ENCODE measurements around the gene MIER2. TPM values are rescaled to one million over a fixed set of nuclear protein-coding genes. Genes with fewer than 3 reads are reported as not detected.

MIER2 gene
- total RNA-seq, 1 donor from 2014 or later: 30.7 TPM

DNA sequence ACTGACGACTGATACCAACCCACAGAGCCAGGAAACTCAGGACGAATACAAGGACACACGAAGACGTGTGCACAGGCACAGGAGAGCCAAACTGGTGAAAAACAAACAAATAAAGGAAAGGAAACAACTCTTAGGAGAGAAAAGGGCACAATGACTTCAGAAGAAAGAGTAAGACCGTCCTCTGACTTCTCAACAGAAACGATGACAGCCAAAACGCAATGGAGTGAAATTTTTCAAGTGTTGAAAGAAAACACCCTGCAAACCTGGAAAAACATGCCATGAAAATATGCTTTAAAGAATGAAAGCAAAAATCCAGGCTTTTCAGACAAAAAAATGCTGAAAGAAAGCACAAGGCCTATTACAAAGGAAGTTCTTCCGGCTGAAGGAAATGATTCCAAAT is 28.8 kb downstream of the MIER2 start:
- DNase-seq (ENCODE audit: extremely low spot score in 2 of 2): no peak
- TF ChIP-seq, protein P1, sequence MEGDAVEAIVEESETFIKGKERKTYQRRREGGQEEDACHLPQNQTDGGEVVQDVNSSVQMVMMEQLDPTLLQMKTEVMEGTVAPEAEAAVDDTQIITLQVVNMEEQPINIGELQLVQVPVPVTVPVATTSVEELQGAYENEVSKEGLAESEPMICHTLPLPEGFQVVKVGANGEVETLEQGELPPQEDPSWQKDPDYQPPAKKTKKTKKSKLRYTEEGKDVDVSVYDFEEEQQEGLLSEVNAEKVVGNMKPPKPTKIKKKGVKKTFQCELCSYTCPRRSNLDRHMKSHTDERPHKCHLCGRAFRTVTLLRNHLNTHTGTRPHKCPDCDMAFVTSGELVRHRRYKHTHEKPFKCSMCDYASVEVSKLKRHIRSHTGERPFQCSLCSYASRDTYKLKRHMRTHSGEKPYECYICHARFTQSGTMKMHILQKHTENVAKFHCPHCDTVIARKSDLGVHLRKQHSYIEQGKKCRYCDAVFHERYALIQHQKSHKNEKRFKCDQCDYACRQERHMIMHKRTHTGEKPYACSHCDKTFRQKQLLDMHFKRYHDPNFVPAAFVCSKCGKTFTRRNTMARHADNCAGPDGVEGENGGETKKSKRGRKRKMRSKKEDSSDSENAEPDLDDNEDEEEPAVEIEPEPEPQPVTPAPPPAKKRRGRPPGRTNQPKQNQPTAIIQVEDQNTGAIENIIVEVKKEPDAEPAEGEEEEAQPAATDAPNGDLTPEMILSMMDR (IDR thresholded peaks at IDR 0.05): no peak
- TF ChIP-seq POLR2A (IDR thresholded peaks at IDR 0.05) (no peak), POLR2AphosphoS5 (IDR thresholded peaks at IDR 0.05; ENCODE audit: insufficient read depth in 1 of 2, low read depth in 1 of 2) (no peak)
- intact Hi-C loops (cut with DNase I): no loop called here
- no peak overlapping the region for H3K4me3 ChIP-seq
- H3K9me3 ChIP-seq: no peaks in the 10 kb centered on the region
- no peak overlapping the region for H3K27ac ChIP-seq
- H3K4me1 ChIP-seq: no peaks in the 10 kb centered on the region
- peaks cover 0 to 38% of the 10 kb centered on the region in 2 donors for H3K36me3 ChIP-seq
- H3K27me3 ChIP-seq: no peaks in the 10 kb centered on the region

- Histone ChIP-seq H3K4me3 (no peak overlapping the region), H3K4me1 (no peaks in the 10 kb centered on the region), H3K27me3 (no peaks in the 10 kb centered on the region), H3K9me3 (no peaks in the 10 kb centered on the region), H3K27ac (no peak overlapping the region), H3K36me3 (peaks cover 0 to 39% of the 10 kb centered on the region in 2 donors)
- DNase-seq (ENCODE audit: extremely low spot score in 2 of 2): no peak
- TF ChIP-seq POLR2A (IDR thresholded peaks at IDR 0.05): no peak
- TF ChIP-seq, protein P1 (IDR thresholded peaks at IDR 0.05): no peak
- intact Hi-C loops (cut with DNase I): no loop called here
These were observed 30.4 kb downstream of the MIER2 start for GRCh38 chr19:313988-314815.

DNA sequence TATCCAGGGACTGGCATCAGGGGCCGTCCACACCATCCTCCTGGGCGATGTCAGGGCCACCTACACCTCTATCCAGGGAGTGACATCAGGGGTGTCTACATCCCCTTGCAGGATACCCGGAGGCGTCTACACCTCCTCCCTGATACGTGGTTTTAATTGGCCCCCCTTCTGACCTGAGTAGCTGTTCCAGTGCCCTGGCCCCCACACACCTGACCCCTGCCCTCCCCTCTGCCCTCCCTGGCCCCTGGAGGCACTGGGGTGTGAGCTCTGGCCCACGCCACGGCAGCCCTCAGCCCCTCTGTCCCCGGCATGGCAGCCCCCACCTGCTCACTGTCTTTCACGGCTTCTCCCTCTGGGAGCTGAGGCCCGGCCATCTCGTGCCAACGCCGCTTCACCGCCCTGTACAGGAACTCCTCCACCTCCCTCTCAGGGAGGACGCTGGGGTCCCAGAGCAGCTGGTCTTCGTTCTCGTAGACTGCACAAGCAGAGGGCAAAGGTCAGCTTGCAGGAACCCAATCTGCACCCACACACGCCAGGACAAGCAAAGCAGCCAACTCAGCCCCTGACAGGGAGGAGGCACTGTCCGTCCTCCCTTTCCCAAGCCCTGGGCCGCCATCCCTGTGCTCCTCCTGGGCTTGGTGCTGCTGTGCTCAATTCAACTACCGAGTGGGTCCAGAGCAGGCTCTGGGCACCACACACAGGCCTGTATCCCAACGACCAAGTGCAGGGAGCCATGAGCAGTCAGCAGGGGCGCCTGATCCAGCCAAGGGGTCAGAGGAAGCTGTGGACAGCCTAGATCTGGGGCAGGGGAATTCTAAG is 31.2 kb downstream of the MIER2 start:
- intact Hi-C loops (cut with DNase I): no loop called here
- Histone ChIP-seq H3K27me3 (no peaks in the 10 kb centered on the region), H3K4me3 (no peak overlapping the region), H3K36me3 (peaks cover 0 to 36% of the 10 kb centered on the region in 2 donors), H3K9me3 (no peaks in the 10 kb centered on the region), H3K4me1 (no peaks in the 10 kb centered on the region), H3K27ac (no peak overlapping the region)
- no peak for DNase-seq (ENCODE audit: extremely low spot score in 2 of 2)
- TF ChIP-seq POLR2A (IDR thresholded peaks at IDR 0.05) (no peak), POLR2AphosphoS5 (IDR thresholded peaks at IDR 0.05; ENCODE audit: insufficient read depth in 1 of 2, low read depth in 1 of 2) (no peak)
- TF ChIP-seq, protein P1 (IDR thresholded peaks at IDR 0.05): no peak

GRCh38 chr19:311813-312261 is 32.8 kb downstream of the MIER2 start:
- no peak overlapping the region for H3K27ac ChIP-seq
- intact Hi-C loops (cut with DNase I): no loop called here
- peaks cover under 1 to 43% of the 10 kb centered on the region in 2 donors for H3K36me3 ChIP-seq
- no peaks in the 10 kb centered on the region for H3K27me3 ChIP-seq
- peak overlapping the region; percentile 27 to 28 for H3K4me3 ChIP-seq
- H3K4me1 ChIP-seq: no peaks in the 10 kb centered on the region
- DNase-seq (ENCODE audit: extremely low spot score in 2 of 2): no peak
- no peaks in the 10 kb centered on the region for H3K9me3 ChIP-seq
- TF ChIP-seq POLR2AphosphoS5 (IDR thresholded peaks at IDR 0.05; ENCODE audit: insufficient read depth in 1 of 2, low read depth in 1 of 2): no peak
- no peak for TF ChIP-seq POLR2A (IDR thresholded peaks at IDR 0.05)
- TF ChIP-seq, protein P1 (IDR thresholded peaks at IDR 0.05): no peak

Measured in vagina (tissue), 2 donors.